Activated naive CD4-positive, alpha-beta T cell treated with Interleukin-2 at 50 U/mL for 16 hours (primary cell): ENCODE results near the gene THAP4.
"Not testable (repeated sequence)": the region's sequence is repeated elsewhere in the genome, so short reads cannot be mapped to it uniquely, and the experiment has no call there.

Source experiments
- DNase-seq: peaks from one replicate; pipeline ENCODE4 v3.0.0-alpha.2; 2020

THAP4 gene

GRCh38 chr2:241611062-241611461, 25.9 kb downstream of the THAP4 start:
- no peak for DNase-seq

GRCh38 chr2:241609859-241610793, 26.8 kb downstream of the THAP4 start:
- DNase-seq: peak; percentile 90

- no peak for DNase-seq
Measured at GRCh38 chr2:241608881-241609280, 28.1 kb downstream of the THAP4 start.

GRCh38 chr2:241607162-241607885, 29.6 kb downstream of the THAP4 start:
- no peak for DNase-seq

GRCh38 chr2:241606186-241606585, 30.8 kb downstream of the THAP4 start:
- DNase-seq: no peak

GRCh38 chr2:241603686-241604085, 33.3 kb downstream of the THAP4 start:
- DNase-seq: no peak

- no peak for DNase-seq
Measured at GRCh38 chr2:241602720-241603119, 34.2 kb downstream of the THAP4 start.

GRCh38 chr2:241601841-241602240, 35.1 kb downstream of the THAP4 start:
- DNase-seq: no peak

GRCh38 chr2:241599615-241600014, 37.3 kb downstream of the THAP4 start:
- DNase-seq: no peak

- DNase-seq: no peak
Measured at GRCh38 chr2:241598487-241598886, 38.5 kb downstream of the THAP4 start.

- no peak for DNase-seq
Measured at GRCh38 chr2:241598061-241598460, 38.9 kb downstream of the THAP4 start.

- no peak for DNase-seq
Measured at GRCh38 chr2:241597561-241597960, 39.4 kb downstream of the THAP4 start.

GRCh38 chr2:241595600-241596140, 41.3 kb downstream of the THAP4 start:
- DNase-seq: peak; percentile 15

- no peak for DNase-seq
Measured at GRCh38 chr2:241593271-241593670, 43.7 kb downstream of the THAP4 start.

GRCh38 chr2:241592126-241592845, 44.7 kb downstream of the THAP4 start:
- no peak for DNase-seq

- not testable (repeated sequence) for DNase-seq
Measured at GRCh38 chr2:241590496-241591455, 46.2 kb downstream of the THAP4 start.

- DNase-seq: not testable (repeated sequence)
Measured at GRCh38 chr2:241589863-241590262, 47.1 kb downstream of the THAP4 start.

- DNase-seq: no peak
Measured at GRCh38 chr2:241586564-241587264, 50.2 kb downstream of the THAP4 start.

GRCh38 chr2:241584436-241584835, 52.5 kb downstream of the THAP4 start:
- DNase-seq: no peak

GRCh38 chr2:241582806-241583205, 54.2 kb downstream of the THAP4 start:
- DNase-seq: no peak

GRCh38 chr2:241582328-241582727, 54.6 kb downstream of the THAP4 start:
- DNase-seq: no peak
